Activated CD4-positive, alpha-beta T cell treated with anti-CD3 and anti-CD28 coated beads, Interleukin-2, amount 10 ng/mL, durations not matched to agents 7 days and 5 days (primary cell): ENCODE results near the gene FAM193A. TPM values are rescaled to one million over a fixed set of nuclear protein-coding genes. Genes with fewer than 3 reads are reported as not detected.
"Not testable (repeated sequence)": the region's sequence is repeated elsewhere in the genome, so short reads cannot be mapped to it uniquely, and the experiment has no call there.

Experiments used
- CTCF ChIA-PET: fragments of 350-600 bp; sonication (Branson Sonifier 250); formaldehyde crosslinking; loops from one replicate; lab custom pipeline; 2021; ENCODE audit warnings: antibody characterized with exemption; lab: Charles Lee
- POLR2A ChIA-PET: fragments of 350-600 bp; sonication (Branson Sonifier 250); formaldehyde crosslinking; loops from one replicate; lab custom pipeline; 2021; ENCODE audit warnings: antibody characterized with exemption; lab: Charles Lee
- DNase-seq: peaks from one replicate; pipeline ENCODE4 v3.0.0-alpha.2; 2020
- H3K27ac Mint-ChIP-seq: one replicate; pipeline ENCODE4 v1.8.0; 2021; ENCODE audit warnings: mild to moderate bottlenecking, moderate library complexity, mixed read lengths
- H3K27me3 Mint-ChIP-seq: one replicate; pipeline ENCODE4 v1.8.0; 2021; ENCODE audit warnings: mixed read lengths
- H3K36me3 Mint-ChIP-seq: one replicate; pipeline ENCODE4 v1.8.0; 2021; ENCODE audit warnings: low read depth, mixed read lengths
- H3K4me1 Mint-ChIP-seq: one replicate; pipeline ENCODE4 v1.8.0; 2021; ENCODE audit warnings: mixed read lengths
- H3K4me3 Mint-ChIP-seq: one replicate; pipeline ENCODE4 v1.8.0; 2021; ENCODE audit warnings: mild to moderate bottlenecking, moderate library complexity, mixed read lengths
- H3K9me3 Mint-ChIP-seq: one replicate; pipeline ENCODE4 v1.8.0; 2021; ENCODE audit warnings: mixed read lengths
- total RNA-seq, 2 experiments: library from RNA; stranded (reverse); gene quantifications; one replicate each; pipeline ENCODE4 v1.2.3, GENCODE V29; 2021

Gene FAM193A
- total RNA-seq, 2 experiments from 2014 or later, result 33.2 to 35.5 TPM

GRCh38 chr4:2588259-2588658 is 51.8 kb downstream of the FAM193A start:
- Mint-ChIP-seq H3K36me3 (peaks cover 3% of the 10 kb centered on the region), H3K4me3 (no peak overlapping the region), H3K27me3 (no peaks in the 10 kb centered on the region), H3K4me1 (peaks cover 33% of the 10 kb centered on the region), H3K9me3 (no peaks in the 10 kb centered on the region), H3K27ac (no peak overlapping the region)
- ChIA-PET POLR2A (no interaction called here), CTCF (no interaction called here)
- no peak for DNase-seq

- Mint-ChIP-seq H3K9me3 (no peaks in the 10 kb centered on the region), H3K36me3 (no peaks in the 10 kb centered on the region), H3K4me3 (no peak overlapping the region), H3K4me1 (peaks cover 40% of the 10 kb centered on the region), H3K27ac (no peak overlapping the region), H3K27me3 (no peaks in the 10 kb centered on the region)
- DNase-seq, result no peak
- POLR2A ChIA-PET, result no interaction called here
- CTCF ChIA-PET, result no interaction called here
Observed at GRCh38 chr4:2591189-2591588, 54.7 kb downstream of the FAM193A start.

- H3K4me3 Mint-ChIP-seq, POLR2A ChIA-PET, H3K27me3 Mint-ChIP-seq, H3K9me3 Mint-ChIP-seq, CTCF ChIA-PET, H3K27ac Mint-ChIP-seq, H3K36me3 Mint-ChIP-seq, DNase-seq: not testable (repeated sequence)
- peaks cover 39% of the 10 kb centered on the region for H3K4me1 Mint-ChIP-seq
Observed at GRCh38 chr4:2592014-2592413, 55.6 kb downstream of the FAM193A start.

GRCh38 chr4:2592572-2592971 is 56.1 kb downstream of the FAM193A start:
- no peak overlapping the region for H3K27ac Mint-ChIP-seq
- no peaks in the 10 kb centered on the region for H3K27me3 Mint-ChIP-seq
- POLR2A ChIA-PET, result no interaction called here
- peaks cover 8% of the 10 kb centered on the region for H3K36me3 Mint-ChIP-seq
- no peak overlapping the region for H3K4me3 Mint-ChIP-seq
- no peak for DNase-seq
- H3K9me3 Mint-ChIP-seq, result no peaks in the 10 kb centered on the region
- CTCF ChIA-PET, result no interaction called here
- peaks cover 43% of the 10 kb centered on the region for H3K4me1 Mint-ChIP-seq

DNA sequence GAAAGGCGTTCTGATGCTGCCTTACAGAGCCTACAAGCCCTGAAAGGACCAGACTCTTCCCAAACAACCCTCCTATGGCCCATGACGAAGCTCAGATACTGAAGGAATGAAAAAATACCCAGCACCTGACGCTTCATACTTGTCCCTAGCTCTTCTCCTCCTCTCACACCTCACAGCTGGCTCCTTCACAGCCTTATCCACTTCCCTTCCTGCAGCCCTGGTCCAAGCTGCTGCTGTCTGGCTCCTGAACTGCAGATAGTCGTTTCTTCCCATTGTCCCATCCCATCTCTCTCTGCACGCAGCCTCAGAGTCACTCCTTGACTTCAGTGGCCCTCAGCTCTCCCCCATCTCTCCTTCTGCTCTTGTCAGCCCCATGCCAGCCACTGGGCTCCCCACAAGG is 56.6 kb downstream of the FAM193A start:
- Mint-ChIP-seq H3K9me3 (no peaks in the 10 kb centered on the region), H3K27me3 (no peaks in the 10 kb centered on the region), H3K27ac (no peak overlapping the region), H3K4me3 (no peak overlapping the region), H3K36me3 (peaks cover 8% of the 10 kb centered on the region), H3K4me1 (peaks cover 46% of the 10 kb centered on the region)
- POLR2A ChIA-PET, result interaction anchor here (0.7 kb wide), 1 partner anchor 193 kb away, joined by 7 read pairs; no protein-coding TSS in a partner anchor
- no peak for DNase-seq
- CTCF ChIA-PET, result no interaction called here

GRCh38 chr4:2595436-2595835 is 59.0 kb downstream of the FAM193A start:
- Mint-ChIP-seq H3K4me3 (no peak overlapping the region), H3K36me3 (peaks cover 10% of the 10 kb centered on the region), H3K27me3 (no peaks in the 10 kb centered on the region), H3K27ac (no peak overlapping the region), H3K4me1 (peaks cover 62% of the 10 kb centered on the region), H3K9me3 (no peaks in the 10 kb centered on the region)
- DNase-seq, result no peak
- ChIA-PET CTCF (no interaction called here), POLR2A (interaction anchor here (0.6 kb wide), 1 partner anchor 129 kb away, joined by 4 read pairs; no protein-coding TSS in a partner anchor)

DNA sequence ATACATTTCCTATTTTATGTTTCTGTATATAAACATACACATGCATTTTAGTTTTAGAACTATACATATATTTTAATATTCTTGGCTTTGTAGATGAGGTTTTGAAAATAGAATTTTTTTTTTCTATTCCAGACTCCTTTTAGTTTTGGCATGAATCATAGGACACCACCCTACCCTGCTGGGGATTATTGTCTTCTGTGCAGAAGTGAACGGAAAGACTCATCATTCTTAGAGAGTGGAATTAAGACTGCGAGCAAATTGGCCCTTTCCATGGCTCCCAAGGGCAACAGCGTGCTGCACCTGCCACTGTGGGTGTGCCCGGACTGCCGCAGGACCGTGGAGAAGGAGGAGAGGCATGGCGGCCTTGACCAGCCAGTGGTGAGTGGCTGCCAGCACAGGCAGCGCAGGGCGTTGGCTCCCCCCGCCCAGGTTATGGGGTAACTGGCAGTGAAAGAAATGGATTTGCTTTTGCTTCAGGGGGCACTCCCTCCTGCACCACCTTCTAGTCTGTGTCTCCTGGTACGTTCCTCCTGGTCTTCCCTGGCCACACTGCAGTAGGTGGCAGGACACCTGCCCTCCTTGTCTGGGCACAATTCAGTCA is 59.6 kb downstream of the FAM193A start:
- no peaks in the 10 kb centered on the region for H3K9me3 Mint-ChIP-seq
- H3K4me1 Mint-ChIP-seq, result peaks cover 55% of the 10 kb centered on the region
- H3K4me3 Mint-ChIP-seq, result no peak overlapping the region
- no peak overlapping the region for H3K27ac Mint-ChIP-seq
- DNase-seq, result no peak
- ChIA-PET CTCF (no interaction called here), POLR2A (interaction anchor here (0.6 kb wide), 1 partner anchor 130 kb away, joined by 4 read pairs; no protein-coding TSS in a partner anchor)
- H3K36me3 Mint-ChIP-seq, result peaks cover 10% of the 10 kb centered on the region
- no peaks in the 10 kb centered on the region for H3K27me3 Mint-ChIP-seq

- no peak for DNase-seq
- POLR2A ChIA-PET, result no interaction called here
- H3K9me3 Mint-ChIP-seq, result no peaks in the 10 kb centered on the region
- H3K27ac Mint-ChIP-seq, result no peak overlapping the region
- H3K36me3 Mint-ChIP-seq, result peaks cover 10% of the 10 kb centered on the region
- H3K4me3 Mint-ChIP-seq, result no peak overlapping the region
- H3K4me1 Mint-ChIP-seq, result peaks cover 50% of the 10 kb centered on the region
- no peaks in the 10 kb centered on the region for H3K27me3 Mint-ChIP-seq
- CTCF ChIA-PET, result interaction anchor here (1.1 kb wide), 1 partner anchor 15 kb away, joined by 3 read pairs; no protein-coding TSS in a partner anchor
Observed at GRCh38 chr4:2596611-2597010, 60.2 kb downstream of the FAM193A start.

GRCh38 chr4:2598511-2599303 is 62.3 kb downstream of the FAM193A start:
- Mint-ChIP-seq H3K4me3 (no peak overlapping the region), H3K27ac (peak overlapping the region; percentile 81), H3K4me1 (peaks cover 45% of the 10 kb centered on the region), H3K36me3 (peaks cover 10% of the 10 kb centered on the region), H3K9me3 (no peaks in the 10 kb centered on the region), H3K27me3 (no peaks in the 10 kb centered on the region)
- ChIA-PET CTCF (interaction anchor here (1.2 kb wide), 1 partner anchor 17 kb away, joined by 3 read pairs; no protein-coding TSS in a partner anchor), POLR2A (no interaction called here)
- peak; percentile 10 for DNase-seq

- Mint-ChIP-seq H3K27ac (peak overlapping the region; percentile 46), H3K4me3 (no peak overlapping the region), H3K9me3 (no peaks in the 10 kb centered on the region), H3K36me3 (peaks cover 12% of the 10 kb centered on the region), H3K4me1 (peaks cover 40% of the 10 kb centered on the region), H3K27me3 (no peaks in the 10 kb centered on the region)
- ChIA-PET POLR2A (no interaction called here), CTCF (interaction anchor here (1.1 to 1.2 kb wide), 2 partner anchors 14 to 18 kb away, joined by 3 read pairs; no protein-coding TSS in a partner anchor)
- DNase-seq, result no peak
Observed at GRCh38 chr4:2599304-2599654, 62.8 kb downstream of the FAM193A start.

DNA sequence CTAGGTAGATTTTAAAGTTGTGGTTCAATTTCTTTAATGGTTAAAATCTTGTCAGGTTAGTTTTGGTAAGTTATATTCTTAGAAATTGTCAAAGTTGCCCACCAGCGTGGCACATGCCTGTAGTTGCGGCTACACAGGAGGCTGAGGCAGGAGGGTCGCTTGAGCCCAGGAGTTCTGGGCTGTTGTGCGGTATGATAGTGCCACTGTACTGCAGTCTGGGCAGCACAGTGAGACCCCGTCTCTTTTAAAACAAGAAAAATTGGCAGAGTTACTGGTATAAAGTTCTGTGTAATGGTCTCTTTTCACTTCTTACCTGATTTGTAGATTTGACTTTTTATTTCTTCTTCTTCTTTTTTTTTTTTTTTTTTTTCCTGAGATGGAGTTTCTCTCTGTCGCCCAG is 64.4 kb downstream of the FAM193A start:
- ChIA-PET POLR2A (no interaction called here), CTCF (interaction anchor here (0.7 kb wide), 1 partner anchor 42 kb away, joined by 3 read pairs; no protein-coding TSS in a partner anchor)
- Mint-ChIP-seq H3K36me3 (peaks cover 12% of the 10 kb centered on the region), H3K27ac (no peak overlapping the region), H3K27me3 (no peaks in the 10 kb centered on the region), H3K9me3 (no peaks in the 10 kb centered on the region), H3K4me1 (peaks cover 38% of the 10 kb centered on the region), H3K4me3 (no peak overlapping the region)
- no peak for DNase-seq

DNA sequence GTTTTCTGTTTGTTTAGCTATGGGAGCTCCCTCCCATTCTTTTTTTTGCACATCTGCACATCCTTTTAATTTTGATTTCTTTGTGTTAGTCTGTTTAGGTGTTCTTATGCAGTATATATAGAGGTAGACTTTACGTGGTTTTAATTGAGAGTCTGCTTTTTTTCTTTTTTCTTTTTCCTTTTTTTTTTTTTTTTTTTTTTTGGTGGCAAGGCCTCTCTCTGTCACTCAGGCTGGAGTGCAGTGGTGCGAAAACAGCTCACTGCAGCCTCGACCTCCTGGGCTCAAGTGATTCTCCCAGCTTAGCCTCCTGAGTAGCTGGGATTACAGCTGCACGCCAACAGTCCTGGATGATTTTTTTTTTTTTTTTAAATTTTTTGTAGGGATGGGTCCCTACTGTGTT is 68.2 kb downstream of the FAM193A start:
- ChIA-PET CTCF (interaction anchor here (0.7 kb wide), 1 partner anchor 392 kb away, joined by 3 read pairs; no protein-coding TSS in a partner anchor), POLR2A (no interaction called here)
- peaks cover 9% of the 10 kb centered on the region for H3K4me1 Mint-ChIP-seq

GRCh38 chr4:2606960-2607506 is 70.6 kb downstream of the FAM193A start:
- CTCF ChIA-PET, result no interaction called here
- Mint-ChIP-seq H3K27ac (no peak overlapping the region), H3K4me1 (peaks cover 3% of the 10 kb centered on the region), H3K9me3 (no peaks in the 10 kb centered on the region), H3K27me3 (no peaks in the 10 kb centered on the region), H3K36me3 (peaks cover 2% of the 10 kb centered on the region), H3K4me3 (no peak overlapping the region)
- DNase-seq, result no peak
- POLR2A ChIA-PET, result no interaction called here

More for the DNA sequence above, 68.2 kb downstream of the FAM193A start:
- no peaks in the 10 kb centered on the region for H3K27me3 Mint-ChIP-seq
- H3K4me3 Mint-ChIP-seq, result no peak overlapping the region
- H3K9me3 Mint-ChIP-seq, result no peaks in the 10 kb centered on the region
- no peak overlapping the region for H3K27ac Mint-ChIP-seq
- no peak for DNase-seq
- peaks cover 4% of the 10 kb centered on the region for H3K36me3 Mint-ChIP-seq
